ENCODE measurements around the gene DDAH2.

Gene DDAH2

GRCh38 chr6:31729979-31730630 is 1.0 kb upstream of the DDAH2 start:
- DNase-seq: peak; percentile 51

DNA sequence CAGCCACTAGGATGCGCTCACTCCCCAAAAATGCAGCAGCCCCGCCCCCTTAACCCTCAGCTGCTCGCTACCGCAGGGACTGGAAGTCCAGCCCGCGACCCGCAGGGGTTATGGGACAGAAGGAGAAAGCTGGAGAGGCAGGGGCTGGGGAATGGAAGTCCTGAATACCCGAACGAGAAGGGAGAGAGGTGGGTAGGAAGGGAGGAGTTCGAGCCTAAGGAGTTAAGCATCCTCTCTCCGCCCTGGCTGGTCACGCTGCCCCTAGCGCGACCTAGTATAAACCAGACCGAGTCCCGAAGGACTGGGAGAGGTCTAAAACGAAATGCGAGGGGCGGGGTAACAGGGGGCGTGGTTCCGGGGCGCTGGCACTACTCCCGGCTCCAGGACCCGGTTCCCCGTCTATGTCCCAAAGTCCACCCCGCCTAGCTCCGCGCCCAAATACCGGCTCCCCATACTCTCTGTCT is 448 bp upstream of the DDAH2 start:
- peak; percentile 72 for DNase-seq

GRCh38 chr6:31727717-31728671 is 1.1 kb downstream of the DDAH2 start:
- no peak for DNase-seq

- no peak for DNase-seq
Observed at GRCh38 chr6:31727034-31727716, 1.9 kb downstream of the DDAH2 start.

- no peak for DNase-seq
Observed at GRCh38 chr6:31725502-31726350, 3.4 kb downstream of the DDAH2 start.

- no peak for DNase-seq
Observed at GRCh38 chr6:31723980-31724691, 5.0 kb downstream of the DDAH2 start.

DNA sequence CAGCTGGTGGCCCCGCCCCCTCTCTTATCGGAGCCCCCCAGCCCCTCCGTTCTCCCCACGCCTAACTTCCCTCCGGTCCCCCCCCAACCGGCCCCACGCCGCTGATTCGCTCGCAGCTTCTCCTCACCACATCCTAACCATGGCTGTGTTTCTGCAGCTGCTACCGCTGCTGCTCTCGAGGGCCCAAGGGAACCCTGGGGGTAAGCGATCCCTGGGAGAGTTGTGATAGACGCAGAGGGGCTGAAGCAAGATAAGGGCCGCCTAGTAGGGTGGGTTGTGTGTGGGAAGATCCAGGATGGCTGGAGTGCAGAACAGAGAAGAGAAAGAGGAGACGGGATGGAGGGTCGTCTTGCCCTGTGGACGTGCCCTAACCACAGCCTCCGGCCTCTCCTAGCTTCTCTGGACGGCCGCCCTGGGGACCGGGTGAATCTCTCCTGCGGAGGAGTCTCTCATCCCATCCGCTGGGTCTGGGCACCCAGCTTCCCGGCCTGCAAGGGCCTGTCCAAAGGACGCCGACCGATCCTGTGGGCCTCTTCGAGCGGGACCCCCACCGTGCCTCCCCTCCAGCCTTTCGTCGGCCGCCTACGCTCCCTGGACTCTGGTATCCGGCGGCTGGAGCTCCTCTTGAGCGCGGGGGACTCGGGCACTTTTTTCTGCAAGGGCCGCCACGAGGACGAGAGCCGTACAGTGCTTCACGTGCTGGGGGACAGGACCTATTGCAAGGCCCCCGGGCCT is 5.7 kb downstream of the DDAH2 start, which contains the start of gene MPIG6B:
MPIG6B (plus strand) TSS at position 129 of the 735 bp plus-strand sequence; CDS start at position 140, 11 bp downstream.
- DNase-seq: no peak

- no peak for DNase-seq
Observed at GRCh38 chr6:31722173-31722572, 6.9 kb downstream of the DDAH2 start.

GRCh38 chr6:31721351-31722020 is 7.6 kb downstream of the DDAH2 start, which contains the start of gene LY6G6C:
LY6G6C (minus strand) TSS chr6:31721746; CDS start chr6:31721679, 67 bp downstream.
- DNase-seq: no peak

DNA sequence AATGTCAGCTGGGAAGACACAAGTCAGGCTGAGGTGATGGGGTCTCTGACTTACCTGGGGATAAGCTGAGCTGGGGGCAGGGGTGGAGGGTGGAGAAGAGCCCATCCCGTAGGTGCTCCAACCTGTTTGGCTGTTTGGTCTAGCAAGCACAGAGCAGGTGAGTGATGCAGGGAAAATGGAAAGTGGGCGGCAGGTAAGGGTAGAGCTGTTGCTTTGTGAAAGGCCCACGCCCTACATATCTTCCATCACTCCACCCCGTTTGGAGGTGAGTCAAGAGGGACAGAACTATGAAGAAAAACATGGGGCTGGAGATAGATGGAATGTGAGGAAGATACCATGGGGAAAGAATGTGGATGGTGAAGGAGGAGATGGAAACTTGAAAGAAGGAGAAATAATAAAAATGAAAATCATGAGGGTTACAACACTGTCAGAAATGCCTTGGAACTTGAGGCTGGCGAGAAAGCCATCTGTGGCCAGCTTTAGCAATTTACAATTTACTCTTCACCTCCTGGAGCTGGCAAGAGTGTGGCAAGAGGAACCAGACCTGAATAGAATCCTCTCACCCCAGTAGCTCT is 8.8 kb downstream of the DDAH2 start:
- DNase-seq: no peak

DNA sequence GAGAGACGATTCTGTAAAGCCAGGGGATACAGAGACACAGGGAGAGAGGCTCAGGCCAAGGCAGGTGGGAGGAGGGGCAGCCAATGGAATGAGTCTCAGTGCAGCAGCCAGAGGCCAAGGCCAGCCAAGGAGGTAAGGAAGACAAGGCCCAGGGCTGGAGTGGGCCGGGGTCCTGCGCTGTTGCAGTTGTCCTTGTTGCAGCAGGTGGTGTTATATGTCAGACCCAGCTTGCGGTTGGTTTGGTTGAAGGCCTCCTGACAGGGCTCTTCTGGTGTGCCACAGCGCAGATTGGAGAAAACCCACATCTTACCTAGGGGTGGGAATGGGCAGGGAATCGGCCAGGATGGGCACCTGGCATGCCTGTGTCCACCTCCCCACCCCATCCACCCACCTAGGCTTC is 10.1 kb downstream of the DDAH2 start:
- no peak for DNase-seq

GRCh38 chr6:31718265-31718664 is 10.8 kb downstream of the DDAH2 start:
- DNase-seq: no peak

DNA sequence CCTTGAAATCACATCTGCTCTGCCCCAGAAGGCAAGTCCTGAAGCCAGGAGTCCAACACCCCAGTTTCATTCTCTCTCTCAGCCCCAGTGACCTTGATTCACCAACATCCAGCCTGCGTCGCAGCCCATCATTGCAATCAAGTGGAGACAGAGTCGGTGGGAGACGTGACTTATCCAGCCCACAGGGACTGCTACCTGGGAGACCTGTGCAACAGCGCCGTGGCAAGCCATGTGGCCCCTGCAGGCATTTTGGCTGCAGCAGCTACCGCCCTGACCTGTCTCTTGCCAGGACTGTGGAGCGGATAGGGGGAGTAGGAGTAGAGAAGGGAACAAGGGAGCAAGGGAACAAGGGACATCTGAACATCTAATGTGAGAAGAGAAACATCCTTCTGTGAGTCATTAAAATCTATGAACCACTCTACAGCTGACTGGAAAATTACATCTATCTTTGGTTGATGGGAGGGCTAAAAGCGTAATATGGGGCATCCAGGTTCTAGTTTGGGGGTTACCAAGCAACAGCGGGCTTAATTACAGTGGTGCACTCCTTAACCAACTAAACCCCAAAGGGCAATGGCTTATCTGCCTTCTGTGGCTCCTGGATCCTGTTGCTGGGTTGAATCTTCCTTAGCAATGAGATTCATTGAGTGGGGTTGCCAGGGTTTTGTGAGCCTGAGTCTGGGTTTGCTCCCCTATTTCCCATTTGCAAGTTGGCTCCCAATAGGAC is 11.4 kb downstream of the DDAH2 start:
- DNase-seq: no peak

DNA sequence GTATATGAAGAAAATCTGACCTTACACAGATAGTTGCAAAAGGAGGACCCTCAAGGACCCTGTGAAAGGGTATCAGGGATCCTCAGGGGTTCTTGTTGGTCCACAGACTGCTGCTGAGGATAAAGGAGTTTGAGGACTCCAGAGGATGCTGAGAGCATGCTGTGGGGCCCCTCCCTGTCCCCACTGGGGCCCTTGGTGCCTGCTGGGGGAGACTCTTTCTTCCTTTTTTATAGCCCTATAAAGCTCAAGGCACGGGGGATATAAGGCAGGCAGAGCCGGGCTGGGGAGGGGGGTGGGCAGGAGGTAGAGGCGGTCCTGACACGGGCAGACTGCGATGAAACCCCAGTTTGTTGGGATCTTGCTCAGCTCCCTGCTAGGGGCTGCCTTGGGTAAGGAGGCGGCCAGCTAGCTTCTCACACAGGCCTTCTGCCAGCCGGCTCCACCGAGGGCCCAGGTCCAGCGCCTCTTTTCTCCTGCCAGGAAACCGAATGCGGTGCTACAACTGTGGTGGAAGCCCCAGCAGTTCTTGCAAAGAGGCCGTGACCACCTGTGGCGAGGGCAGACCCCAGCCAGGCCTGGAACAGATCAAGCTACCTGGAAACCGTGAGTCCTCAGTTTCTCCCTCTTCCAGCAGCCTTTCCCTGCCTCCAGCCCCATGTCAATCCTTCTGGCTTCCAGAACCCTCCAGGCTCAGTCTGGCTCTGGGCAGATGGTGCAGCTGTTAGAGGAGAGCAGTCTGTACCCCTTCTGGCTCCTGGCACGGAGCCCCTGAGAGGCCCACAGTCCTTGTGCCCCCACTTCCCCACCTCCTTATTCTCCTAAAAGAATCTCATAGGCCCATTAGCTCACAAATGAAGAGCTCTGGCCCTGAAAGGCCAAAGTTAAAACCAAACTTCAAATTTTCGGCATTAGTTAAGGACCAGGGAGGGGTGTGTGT is 13.8 kb downstream of the DDAH2 start, which contains the start of gene LY6G6D:
LY6G6D (plus strand) TSS at position 327 of the 937 bp plus-strand sequence; CDS start at position 335, 8 bp downstream.
- no peak for DNase-seq

DNA sequence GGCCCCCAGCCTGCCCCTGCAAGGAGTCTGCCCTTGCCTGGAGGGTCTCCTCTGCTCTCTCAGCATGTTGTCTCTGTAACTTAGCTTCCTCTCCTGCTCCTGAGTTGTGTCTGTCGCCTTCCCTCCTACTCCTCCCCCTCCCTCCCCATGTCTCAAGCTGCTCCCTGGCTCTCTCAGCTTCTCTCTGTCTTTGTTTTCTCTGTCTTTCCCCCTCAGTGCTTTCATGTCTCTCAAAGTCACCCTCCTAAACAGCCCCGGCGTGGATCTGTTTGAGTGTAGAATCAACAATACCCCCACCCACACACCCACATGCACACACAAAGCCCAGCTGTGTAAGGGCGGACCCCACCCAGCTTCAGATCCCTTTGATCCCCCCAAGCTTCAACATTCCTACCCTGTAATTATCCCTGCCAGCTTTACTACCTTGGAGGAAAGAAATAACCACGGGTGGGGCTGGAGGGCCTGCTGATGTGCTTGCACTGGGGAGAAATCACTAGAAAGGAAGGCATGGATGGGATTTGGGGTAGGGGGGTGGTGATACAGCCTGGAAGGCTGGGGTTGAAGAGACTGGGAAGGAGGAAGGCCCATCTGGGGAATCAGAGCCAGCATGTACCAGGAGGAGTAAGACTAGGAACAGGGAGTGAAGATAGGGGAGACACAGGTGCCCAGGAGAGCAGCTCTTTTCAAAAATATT is 15.0 kb downstream of the DDAH2 start:
- no peak for DNase-seq

DNA sequence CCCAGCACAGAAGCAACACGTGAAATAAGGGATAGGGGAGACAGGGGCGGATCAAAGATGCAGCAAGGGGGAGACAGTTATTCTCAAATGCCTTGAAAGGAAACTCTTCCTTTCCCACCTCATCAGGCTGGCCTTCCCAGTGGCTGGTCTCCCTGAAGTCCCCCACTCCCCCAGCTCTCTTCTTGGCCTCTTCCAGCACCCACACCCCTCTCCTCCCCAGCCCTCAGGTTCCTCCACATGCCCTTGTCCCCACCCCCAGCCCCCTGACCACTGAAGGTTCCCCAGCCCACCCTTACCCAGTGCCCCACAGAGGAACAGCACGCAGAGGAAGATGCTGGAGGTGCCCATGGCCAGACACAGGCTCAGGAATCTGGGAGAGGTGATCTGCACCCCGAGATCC is 15.6 kb downstream of the DDAH2 start:
- DNase-seq: no peak

GRCh38 chr6:31712296-31712695 is 16.8 kb downstream of the DDAH2 start:
- no peak for DNase-seq
